ENCODE results near the gene HSPA4.

- TF ChIP-seq EZH2 (IDR thresholded peaks at IDR 0.05; ENCODE audit: borderline replicate concordance, low read depth, low read length, severe bottlenecking), result no peak
- TF ChIP-seq, protein P1, sequence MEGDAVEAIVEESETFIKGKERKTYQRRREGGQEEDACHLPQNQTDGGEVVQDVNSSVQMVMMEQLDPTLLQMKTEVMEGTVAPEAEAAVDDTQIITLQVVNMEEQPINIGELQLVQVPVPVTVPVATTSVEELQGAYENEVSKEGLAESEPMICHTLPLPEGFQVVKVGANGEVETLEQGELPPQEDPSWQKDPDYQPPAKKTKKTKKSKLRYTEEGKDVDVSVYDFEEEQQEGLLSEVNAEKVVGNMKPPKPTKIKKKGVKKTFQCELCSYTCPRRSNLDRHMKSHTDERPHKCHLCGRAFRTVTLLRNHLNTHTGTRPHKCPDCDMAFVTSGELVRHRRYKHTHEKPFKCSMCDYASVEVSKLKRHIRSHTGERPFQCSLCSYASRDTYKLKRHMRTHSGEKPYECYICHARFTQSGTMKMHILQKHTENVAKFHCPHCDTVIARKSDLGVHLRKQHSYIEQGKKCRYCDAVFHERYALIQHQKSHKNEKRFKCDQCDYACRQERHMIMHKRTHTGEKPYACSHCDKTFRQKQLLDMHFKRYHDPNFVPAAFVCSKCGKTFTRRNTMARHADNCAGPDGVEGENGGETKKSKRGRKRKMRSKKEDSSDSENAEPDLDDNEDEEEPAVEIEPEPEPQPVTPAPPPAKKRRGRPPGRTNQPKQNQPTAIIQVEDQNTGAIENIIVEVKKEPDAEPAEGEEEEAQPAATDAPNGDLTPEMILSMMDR (IDR thresholded peaks at IDR 0.05; ENCODE audit: borderline replicate concordance, extremely low read depth, low read length, poor library complexity, severe bottlenecking), result no peak
These were observed 96.2 kb downstream of the HSPA4 start for GRCh38 chr5:133147815-133148567.
